SK-N-MC (cell line): ENCODE results near the gene SLC39A11.

Source experiments
- FOXP2 ChIP-seq: optimal IDR thresholded peaks from 2 replicates; pipeline ENCODE3; 2011; ENCODE audit warnings: mild to moderate bottlenecking, moderate library complexity; ENCODE audit not compliant: insufficient read depth; ENCODE audit errors: extremely low read length, control extremely low read depth
- POLR2AphosphoS5 ChIP-seq: IDR thresholded peaks from 2 replicates; pipeline ENCODE4 v1.6.1; 2012; ENCODE audit warnings: mild to moderate bottlenecking, low read depth, low read length, borderline replicate concordance

DNA sequence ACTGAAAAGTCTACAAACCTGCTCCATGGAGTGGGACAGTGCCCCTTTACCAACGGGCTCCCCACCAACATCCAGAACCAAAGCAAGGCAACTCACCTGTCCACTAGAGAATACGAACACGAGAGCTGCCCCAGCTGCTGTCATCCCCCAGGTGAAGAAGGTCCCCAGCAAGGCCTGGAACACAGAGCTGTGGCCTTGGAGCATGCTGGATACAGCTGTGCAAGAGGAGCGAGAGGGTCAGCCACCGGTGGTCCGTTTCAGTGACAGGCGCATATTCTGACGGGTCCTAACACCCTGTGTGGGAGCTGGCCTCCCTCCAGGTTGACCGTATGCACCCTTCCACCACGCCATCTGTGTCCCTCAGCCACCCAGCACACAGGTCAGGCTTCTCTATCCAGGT lies 3.9 kb downstream of the SLC39A11 start:
- TF ChIP-seq POLR2AphosphoS5 (no peak), FOXP2 (no peak)
